HG03108 (cell line): Measurements from ENCODE around the gene FFAR3.
"Not testable (repeated sequence)": the region's sequence is repeated elsewhere in the genome, so short reads cannot be mapped to it uniquely, and the experiment has no call there.

Experiments used
- ATAC-seq: cut with Tn5 transposase; IDR thresholded peaks from one replicate; pipeline ENCODE4 v1.9.1; 2021; ENCODE audit warnings: moderate library complexity; ENCODE audit not compliant: unreplicated experiment

The FFAR3 gene

GRCh38 chr19:35349614-35350521, 8.4 kb upstream of the FFAR3 start:
- ATAC-seq, result no peak

GRCh38 chr19:35350591-35350990, 7.7 kb upstream of the FFAR3 start:
- no peak for ATAC-seq

GRCh38 chr19:35351411-35352176, 6.7 kb upstream of the FFAR3 start:
- no peak for ATAC-seq

- ATAC-seq, result no peak
Observed at GRCh38 chr19:35352177-35352447, 6.1 kb upstream of the FFAR3 start.

GRCh38 chr19:35352448-35353304, 5.6 kb upstream of the FFAR3 start:
- no peak for ATAC-seq

- no peak for ATAC-seq
Observed at GRCh38 chr19:35353635-35354034, 4.6 kb upstream of the FFAR3 start.

- ATAC-seq, result no peak
Observed at GRCh38 chr19:35354898-35355297, 3.4 kb upstream of the FFAR3 start.

- no peak for ATAC-seq
Observed at GRCh38 chr19:35355791-35356460, 2.3 kb upstream of the FFAR3 start.

GRCh38 chr19:35358834-35359233, 574 bp downstream of the FFAR3 start:
- not testable (repeated sequence) for ATAC-seq

- ATAC-seq, result not testable (repeated sequence)
Observed at GRCh38 chr19:35359395-35359794, 1.1 kb downstream of the FFAR3 start.

GRCh38 chr19:35360081-35360480, 1.8 kb downstream of the FFAR3 start:
- ATAC-seq, result not testable (repeated sequence)

GRCh38 chr19:35360880-35361420, 2.7 kb downstream of the FFAR3 start:
- ATAC-seq, result no peak

GRCh38 chr19:35362261-35363000, 4.2 kb downstream of the FFAR3 start:
- no peak for ATAC-seq

GRCh38 chr19:35363001-35363590, 4.8 kb downstream of the FFAR3 start:
- ATAC-seq, result no peak

GRCh38 chr19:35363711-35364425, 5.6 kb downstream of the FFAR3 start:
- ATAC-seq, result no peak

GRCh38 chr19:35365303-35365702, 7.0 kb downstream of the FFAR3 start:
- no peak for ATAC-seq

- no peak for ATAC-seq
Observed at GRCh38 chr19:35368378-35368777, 10.1 kb downstream of the FFAR3 start.

GRCh38 chr19:35369522-35369921, 11.3 kb downstream of the FFAR3 start:
- ATAC-seq, result no peak

GRCh38 chr19:35370722-35371121, 12.5 kb downstream of the FFAR3 start, which contains the start of gene GPR42:
GPR42 (plus strand) TSS chr19:35371068; CDS start chr19:35371360, 292 bp downstream.
- no peak for ATAC-seq
